GM12878 (cell line): Measurements from ENCODE around the gene TCOF1. TPM values are rescaled to one million over a fixed set of nuclear protein-coding genes. Genes with fewer than 3 reads are reported as not detected.

Experiments used
- ATAC-seq: fragments of 200-7000 bp; cut with Tn5 transposase; 3 replicates; pipeline ENCODE4 v1.9.1; 2020; ENCODE audit warnings: mild to moderate bottlenecking, moderate library complexity
- BruUV-seq: library from RNA; stranded (reverse); fragments of 400-500 nt; replicated peaks from 2 replicates; lab custom pipeline; 2021; lab: Mats Ljungman, UMichigan
- CTCF ChIA-PET: fragments of 300-600 bp; sonication (Branson Sonifier 250); formaldehyde crosslinking; extraction: SDS; loops from one replicate; lab custom pipeline; 2021; ENCODE audit warnings: inconsistent platforms; lab: Yijun Ruan, JAX
- POLR2A ChIA-PET: fragments of 350-600 bp; formaldehyde crosslinking; extraction: SDS; loops from one replicate; lab custom pipeline; 2021; ENCODE audit warnings: inconsistent platforms; lab: Charles Lee
- RAD21 ChIA-PET: fragments of 300-600 bp; sonication (Branson Sonifier 250); formaldehyde crosslinking; loops from one replicate; lab custom pipeline; 2023; ENCODE audit warnings: antibody characterized with exemption; ENCODE audit not compliant: unreplicated experiment; lab: Charles Lee
- SMC1A ChIA-PET: fragments of 300-600 bp; sonication (Branson Sonifier 250); formaldehyde crosslinking; loops from one replicate; lab custom pipeline; 2023; ENCODE audit not compliant: unreplicated experiment, uncharacterized antibody; lab: Charles Lee
- DNase-seq: peaks from one replicate; pipeline ENCODE4 v3.0.0-alpha.2; 2011; ENCODE audit warnings: low read depth, low spot score
- FAIRE-seq: peaks from 3 replicates; lab custom pipeline; 2011; peaks lifted over from hg19 to GRCh38; lab: Jason Lieb, UNC
- H2AFZ ChIP-seq: 2 replicates; pipeline ENCODE4 v1.6.0; 2011; ENCODE audit warnings: low read depth, low read length, control low read depth; ENCODE audit not compliant: control insufficient read depth
- H3K27ac ChIP-seq: 2 replicates; pipeline ENCODE4 v1.5.1; 2011; ENCODE audit warnings: control low read depth; ENCODE audit not compliant: control insufficient read depth, insufficient read depth
- H3K27me3 ChIP-seq, 2 experiments: replicated peaks in 1 of 2; 2 replicates each; pipeline versions ENCODE4 v1.6.0 to v1.6.1; 2011; ENCODE audit warnings: low read length in 1 of 2; ENCODE audit not compliant: control insufficient read depth in 2 of 2, insufficient read depth in 2 of 2
- H3K36me3 ChIP-seq, 2 experiments: 2 replicates each; pipeline ENCODE4 v1.5.1; 2011; ENCODE audit warnings: low read length in 1 of 2; ENCODE audit not compliant: control insufficient read depth in 2 of 2, insufficient read depth in 2 of 2
- H3K4me1 ChIP-seq: 2 replicates; pipeline ENCODE4 v1.6.1; 2011; ENCODE audit warnings: mild to moderate bottlenecking, low read length, moderate library complexity, mixed read lengths; ENCODE audit not compliant: control insufficient read depth, insufficient read depth
- H3K4me2 ChIP-seq: 2 replicates; pipeline ENCODE4 v1.6.0; 2011; ENCODE audit warnings: control low read depth; ENCODE audit not compliant: control insufficient read depth, insufficient read depth
- H3K4me3 ChIP-seq: fragments of 200-600 bp; sonication (generic); 2 replicates; pipeline ENCODE4 v1.5.1; 2016
- H3K79me2 ChIP-seq: 2 replicates; pipeline ENCODE4 v1.6.0; 2011; ENCODE audit warnings: low read length; ENCODE audit not compliant: control insufficient read depth, insufficient read depth
- H3K9ac ChIP-seq: 2 replicates; pipeline ENCODE4 v1.8.0; 2011; ENCODE audit warnings: low read length, control low read depth, mixed read lengths; ENCODE audit not compliant: control insufficient read depth, insufficient read depth
- H3K9me3 ChIP-seq: replicated peaks from 3 replicates; pipeline ENCODE4 v1.5.1; 2011; ENCODE audit warnings: mild to moderate bottlenecking, low read length; ENCODE audit not compliant: control insufficient read depth, insufficient read depth
- H4K20me1 ChIP-seq: 2 replicates; pipeline ENCODE4 v1.6.0; 2011; ENCODE audit not compliant: control insufficient read depth, insufficient read depth
- ATF7 ChIP-seq: fragments of 450-650 bp; IDR thresholded peaks from 2 replicates; pipeline ENCODE4 v1.6.1; 2016; ENCODE audit warnings: low read depth, mild to moderate bottlenecking
- BCLAF1 ChIP-seq: fragments of 450-650 bp; IDR thresholded peaks from 2 replicates; pipeline ENCODE4 v1.6.1; 2017; ENCODE audit warnings: antibody characterized with exemption, mild to moderate bottlenecking, moderate library complexity
- CTCF ChIP-seq, 3 experiments: IDR thresholded peaks in 2 of 3; conservative IDR thresholded peaks in 1 of 3; 2 replicates each; pipeline ENCODE4 v1.5.1; 2011; ENCODE audit warnings: low read depth in 3 of 3, low read length in 3 of 3, mild to moderate bottlenecking in 3 of 3, control low read depth in 2 of 3, moderate library complexity in 2 of 3, inconsistent platforms in 1 of 3, mixed read lengths in 1 of 3; ENCODE audit not compliant: control insufficient read depth in 2 of 3, insufficient read depth in 1 of 3; ENCODE audit errors: extremely low read depth in 1 of 3
- POU2F2 ChIP-seq: IDR thresholded peaks from 3 replicates; pipeline ENCODE4 v1.6.1; 2011; ENCODE audit warnings: low read depth, mild to moderate bottlenecking, low read length, borderline replicate concordance
- RUNX3 ChIP-seq: IDR thresholded peaks from 2 replicates; pipeline ENCODE4 v1.6.1; 2012; ENCODE audit warnings: low read length, inconsistent platforms
- TCF12 ChIP-seq: IDR thresholded peaks from 2 replicates; pipeline ENCODE4 v1.6.1; 2011; ENCODE audit warnings: low read depth, mild to moderate bottlenecking, low read length
- WRNIP1 ChIP-seq: IDR thresholded peaks from 2 replicates; pipeline ENCODE4 v1.6.1; 2011; ENCODE audit warnings: low read depth, low read length, improper control_type of control experiment, borderline replicate concordance
- WGBS: methylation state at CpG from one replicate; pipeline ENCODE4 v1.1.6; 2016; ENCODE audit warnings: low lambda C conversion rate; ENCODE audit not compliant: insufficient replicate concordance, insufficient coverage; ENCODE audit errors: missing lambda C conversion rate; 5-methylcytosine and 5-hydroxymethylcytosine counted together
- in situ Hi-C: fragments of 300-500 bp; cut with MboI; formaldehyde crosslinking; loops from 9 replicates; pipeline ENCODE4 v1.14.3; 2018; ENCODE audit warnings: mixed read lengths
- intact Hi-C: fragments of 100-400 bp; cut with micrococcal nuclease; formaldehyde crosslinking; loops from one replicate; pipeline ENCODE4 v1.14.2; 2022; ENCODE audit not compliant: unreplicated experiment
- polyA plus RNA-seq, 11 experiments: library from polyadenylated mRNA; depleted of rRNA in 4 of 11; unstranded in 6 of 11; stranded (reverse) in 5 of 11; fragments of >200 nt; fragmentation: Nextera tagmentation in 4 of 11; fragmentation: Illumina TruSeq in 1 of 11; extraction: Ambion mirVana in 4 of 11; extraction: Trizol in 1 of 11; gene quantifications; 1 replicate in 1 of 11; 2 replicates in 10 of 11; pipeline versions ENCODE4 v1.2.1 to v1.2.3, GENCODE V29; 2011 to 2016; ENCODE audit warnings: inconsistent platforms in 2 of 11, missing spikeins in 2 of 11, low read depth in 1 of 11
- total RNA-seq, 4 experiments: library from RNA; depleted of rRNA in 3 of 4; stranded (reverse); fragments of >200 nt in 3 of 4; fragmentation: Illumina TruSeq in 1 of 4; extraction: Trizol in 1 of 4; gene quantifications; 2 replicates each; pipeline versions ENCODE4 v1.2.1 to v1.2.3, GENCODE V29; 2013 to 2021

Gene TCOF1
- total and polyA plus RNA-seq, 10 of the 15 experiments (the other 5 are each of a cell fraction or from before 2014, with no cell fraction given), result 8.7 to 83.9 (median 38.9) TPM

GRCh38 chr5:150340614-150341255 lies 16.8 kb upstream of the TCOF1 start:
- in situ Hi-C loops, result no loop called here
- Histone ChIP-seq H3K4me1 (peaks cover 5% of the 10 kb centered on the region; the same call in 1 of the 2 replicates), H3K27me3 (no peaks in the 10 kb centered on the region), H3K4me2 (no peak overlapping the region), H3K36me3 (no peaks in the 10 kb centered on the region)
- CTCF ChIA-PET, result no interaction called here
- intact Hi-C loops, result no loop called here
- RAD21 ChIA-PET, result interaction anchor here (0.7 to 1.5 kb wide), 3 partner anchors 95 to 178 kb away, joined by 3 to 6 read pairs (median 3); no protein-coding TSS in a partner anchor
- peak; percentile 31 for ATAC-seq
- no peak for TF ChIP-seq CTCF (IDR thresholded peaks at IDR 0.05 in 2 of 3, conservative IDR thresholded peaks at IDR 0.05 in 1 of 3; ENCODE audit: control insufficient read depth in 2 of 3, extremely low read depth in 1 of 3, insufficient read depth in 1 of 3, low read depth in 3 of 3, low read length in 3 of 3)
- no peak for TF ChIP-seq TCF12
- peak; percentile 30; the same call in 1 of the 2 replicates for TF ChIP-seq RUNX3
- TF ChIP-seq, all 136 proteins: peak for 1
- Histone ChIP-seq H2AFZ (no peak overlapping the region), H3K27ac (no peak overlapping the region), H3K79me2 (no peaks in the 10 kb centered on the region), H4K20me1 (no peaks in the 10 kb centered on the region), H3K9me3 (no peaks in the 10 kb centered on the region), H3K9ac (no peak overlapping the region), H3K4me3 (no peak overlapping the region)
- WGBS, result 39% methylated on average over 7 of the region's 7 CpGs
- no peak for DNase-seq
- no TSS peak for BruUV-seq
- POLR2A ChIA-PET, result no interaction called here
- no peak for FAIRE-seq
- SMC1A ChIA-PET, result interaction anchor here (1.1 to 1.6 kb wide), 2 partner anchors 10 to 68 kb away, joined by 4 to 7 read pairs; no protein-coding TSS in a partner anchor

GRCh38 chr5:150341331-150341730 lies 16.2 kb upstream of the TCOF1 start:
- H3K9ac ChIP-seq, result no peak overlapping the region
- ChIA-PET POLR2A (no interaction called here), SMC1A (interaction anchor here (1.1 to 1.6 kb wide), 2 partner anchors 9 to 69 kb away, joined by 4 to 7 read pairs; no protein-coding TSS in a partner anchor), RAD21 (interaction anchor here (0.7 kb wide), 1 partner anchor 97 kb away, joined by 3 read pairs; no protein-coding TSS in a partner anchor), CTCF (no interaction called here)
- 38% methylated on average over 4 of the region's 4 CpGs for WGBS
- DNase-seq, result no peak
- no peak overlapping the region for H3K4me2 ChIP-seq
- no peak overlapping the region for H2AFZ ChIP-seq
- no peaks in the 10 kb centered on the region for H3K9me3 ChIP-seq
- H3K27ac ChIP-seq, result no peak overlapping the region
- H3K36me3 ChIP-seq, result no peaks in the 10 kb centered on the region
- no peaks in the 10 kb centered on the region for H4K20me1 ChIP-seq
- no peak; the same call in 1 of the 3 replicates for ATAC-seq
- intact Hi-C loops (no loop called here), in situ Hi-C loops (no loop called here)
- TF ChIP-seq BCLAF1 (no peak), ATF7 (no peak), POU2F2 (no peak), WRNIP1 (no peak)
- no peak overlapping the region for H3K4me3 ChIP-seq
- no TSS peak for BruUV-seq
- H3K4me1 ChIP-seq, result peaks cover 5% of the 10 kb centered on the region; the same call in 1 of the 2 replicates
- FAIRE-seq, result no peak
- H3K27me3 ChIP-seq, result no peaks in the 10 kb centered on the region
- H3K79me2 ChIP-seq, result no peaks in the 10 kb centered on the region
